Embryonic facial prominence (tissue), 1 donor: ENCODE measurements around the gene TRAPPC12.
"Not testable (repeated sequence)": the region's sequence is repeated elsewhere in the genome, so short reads cannot be mapped to it uniquely, and the experiment has no call there.

Source experiments
- DNase-seq: peaks from one replicate; pipeline ENCODE4 v3.0.0-alpha.2; 2016; ENCODE audit errors: extremely low spot score

The TRAPPC12 gene

GRCh38 chr2:3486047-3487027 lies 106.8 kb downstream of the TRAPPC12 start:
- no peak for DNase-seq

- no peak for DNase-seq
Measured at GRCh38 chr2:3487028-3487425, 107.5 kb downstream of the TRAPPC12 start.

- DNase-seq = no peak
Measured at GRCh38 chr2:3487432-3487831, 107.9 kb downstream of the TRAPPC12 start.

- no peak for DNase-seq
Measured at GRCh38 chr2:3488061-3488531, 108.6 kb downstream of the TRAPPC12 start.

GRCh38 chr2:3488855-3489763 lies 109.6 kb downstream of the TRAPPC12 start:
- no peak for DNase-seq

GRCh38 chr2:3489764-3490115 lies 110.2 kb downstream of the TRAPPC12 start:
- no peak for DNase-seq

- no peak for DNase-seq
Measured at GRCh38 chr2:3490191-3491170, 111.0 kb downstream of the TRAPPC12 start.

- DNase-seq = no peak
Measured at GRCh38 chr2:3491306-3491705, 111.8 kb downstream of the TRAPPC12 start.

- DNase-seq = no peak
Measured at GRCh38 chr2:3491716-3492474, 112.4 kb downstream of the TRAPPC12 start.

GRCh38 chr2:3492475-3492787 lies 112.9 kb downstream of the TRAPPC12 start:
- not testable (repeated sequence) for DNase-seq

GRCh38 chr2:3492951-3493614 lies 113.6 kb downstream of the TRAPPC12 start:
- no peak for DNase-seq

- no peak for DNase-seq
Measured at GRCh38 chr2:3493615-3494007, 114.1 kb downstream of the TRAPPC12 start.

GRCh38 chr2:3494984-3495666 lies 115.6 kb downstream of the TRAPPC12 start:
- no peak for DNase-seq

- DNase-seq = not testable (repeated sequence)
Measured at GRCh38 chr2:3496708-3497080, 117.2 kb downstream of the TRAPPC12 start.

- no peak for DNase-seq
Measured at GRCh38 chr2:3498783-3499394, 119.4 kb downstream of the TRAPPC12 start.

GRCh38 chr2:3500326-3500899 lies 120.9 kb downstream of the TRAPPC12 start:
- no peak for DNase-seq

- DNase-seq = no peak
Measured at GRCh38 chr2:3503046-3503445, 123.6 kb downstream of the TRAPPC12 start.

GRCh38 chr2:3503483-3503882 lies 124.0 kb downstream of the TRAPPC12 start:
- no peak for DNase-seq

- DNase-seq = no peak
Measured at GRCh38 chr2:3504741-3505140, 125.2 kb downstream of the TRAPPC12 start.
